ENCODE measurements around the gene MRPL49. TPM values are rescaled to one million over a fixed set of nuclear protein-coding genes. Genes with fewer than 3 reads are reported as not detected.

Gene MRPL49
- total and polyA plus RNA-seq, 2 experiments from 2014 or later = 78.2 to 122 TPM

DNA sequence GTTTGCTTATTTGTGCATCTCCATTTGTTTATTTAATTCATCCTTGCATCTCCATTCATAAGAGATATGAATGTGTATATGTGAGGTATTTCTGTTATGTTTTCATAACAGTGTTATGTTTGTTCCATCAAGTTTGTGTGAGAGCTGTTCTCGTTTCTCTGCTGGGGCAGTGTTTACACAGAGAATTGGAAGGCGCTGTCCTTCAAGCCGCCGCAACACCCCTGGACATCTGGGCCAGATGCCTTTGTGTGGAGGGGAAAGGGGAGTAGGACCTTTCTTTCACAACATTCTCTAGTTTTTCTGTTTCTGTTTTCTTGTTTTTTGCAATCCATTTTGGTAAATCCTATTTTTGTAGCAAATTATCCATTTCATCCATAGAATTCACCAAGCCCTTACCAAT, 17.5 kb upstream of the MRPL49 start:
- no peaks in the 10 kb centered on the region for H3K36me3 ChIP-seq
- H3K9me3 ChIP-seq (ENCODE audit: low read depth) = no peaks in the 10 kb centered on the region
- H3K4me1 ChIP-seq (ENCODE audit: low read depth) = no peaks in the 10 kb centered on the region
- TF ChIP-seq, protein P1, sequence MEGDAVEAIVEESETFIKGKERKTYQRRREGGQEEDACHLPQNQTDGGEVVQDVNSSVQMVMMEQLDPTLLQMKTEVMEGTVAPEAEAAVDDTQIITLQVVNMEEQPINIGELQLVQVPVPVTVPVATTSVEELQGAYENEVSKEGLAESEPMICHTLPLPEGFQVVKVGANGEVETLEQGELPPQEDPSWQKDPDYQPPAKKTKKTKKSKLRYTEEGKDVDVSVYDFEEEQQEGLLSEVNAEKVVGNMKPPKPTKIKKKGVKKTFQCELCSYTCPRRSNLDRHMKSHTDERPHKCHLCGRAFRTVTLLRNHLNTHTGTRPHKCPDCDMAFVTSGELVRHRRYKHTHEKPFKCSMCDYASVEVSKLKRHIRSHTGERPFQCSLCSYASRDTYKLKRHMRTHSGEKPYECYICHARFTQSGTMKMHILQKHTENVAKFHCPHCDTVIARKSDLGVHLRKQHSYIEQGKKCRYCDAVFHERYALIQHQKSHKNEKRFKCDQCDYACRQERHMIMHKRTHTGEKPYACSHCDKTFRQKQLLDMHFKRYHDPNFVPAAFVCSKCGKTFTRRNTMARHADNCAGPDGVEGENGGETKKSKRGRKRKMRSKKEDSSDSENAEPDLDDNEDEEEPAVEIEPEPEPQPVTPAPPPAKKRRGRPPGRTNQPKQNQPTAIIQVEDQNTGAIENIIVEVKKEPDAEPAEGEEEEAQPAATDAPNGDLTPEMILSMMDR (IDR thresholded peaks at IDR 0.05; ENCODE audit: low read depth, low read length) = no peak
- no peak overlapping the region for H3K4me3 ChIP-seq
- no peak for DNase-seq (ENCODE audit: low read depth in 1 of 2, low spot score in 1 of 2)
- H3K27ac ChIP-seq = no peak overlapping the region
- no peaks in the 10 kb centered on the region for H3K27me3 ChIP-seq

DNA sequence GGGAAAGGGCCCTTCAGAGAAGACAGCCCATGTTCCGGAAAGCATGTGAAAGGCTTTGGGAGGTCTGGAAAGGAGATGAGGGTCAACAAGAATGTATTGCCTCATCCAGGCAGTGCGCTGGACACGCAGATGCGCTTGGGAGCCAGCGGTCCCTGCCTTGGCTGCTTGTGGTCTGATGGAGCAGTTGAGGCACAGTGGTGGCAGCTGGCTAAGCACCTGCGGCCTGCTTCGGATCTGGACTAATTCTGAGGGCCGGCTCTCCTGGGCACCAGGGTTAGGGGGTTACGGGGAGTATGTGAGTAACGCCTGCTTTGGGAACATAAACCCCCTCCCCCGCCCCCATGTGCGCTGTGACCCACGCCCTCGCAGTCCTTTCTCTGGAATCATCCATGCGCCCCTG, 15.0 kb upstream of the MRPL49 start:
- TF ChIP-seq, protein P1 (IDR thresholded peaks at IDR 0.05; ENCODE audit: low read depth, low read length) = no peak
- Histone ChIP-seq H3K27me3 (no peaks in the 10 kb centered on the region), H3K9me3 (ENCODE audit: low read depth) (no peaks in the 10 kb centered on the region), H3K36me3 (no peaks in the 10 kb centered on the region), H3K4me3 (no peak overlapping the region), H3K4me1 (ENCODE audit: low read depth) (peaks cover 7% of the 10 kb centered on the region), H3K27ac (no peak overlapping the region)
- DNase-seq (ENCODE audit: low read depth in 1 of 2, low spot score in 1 of 2) = no peak

DNA sequence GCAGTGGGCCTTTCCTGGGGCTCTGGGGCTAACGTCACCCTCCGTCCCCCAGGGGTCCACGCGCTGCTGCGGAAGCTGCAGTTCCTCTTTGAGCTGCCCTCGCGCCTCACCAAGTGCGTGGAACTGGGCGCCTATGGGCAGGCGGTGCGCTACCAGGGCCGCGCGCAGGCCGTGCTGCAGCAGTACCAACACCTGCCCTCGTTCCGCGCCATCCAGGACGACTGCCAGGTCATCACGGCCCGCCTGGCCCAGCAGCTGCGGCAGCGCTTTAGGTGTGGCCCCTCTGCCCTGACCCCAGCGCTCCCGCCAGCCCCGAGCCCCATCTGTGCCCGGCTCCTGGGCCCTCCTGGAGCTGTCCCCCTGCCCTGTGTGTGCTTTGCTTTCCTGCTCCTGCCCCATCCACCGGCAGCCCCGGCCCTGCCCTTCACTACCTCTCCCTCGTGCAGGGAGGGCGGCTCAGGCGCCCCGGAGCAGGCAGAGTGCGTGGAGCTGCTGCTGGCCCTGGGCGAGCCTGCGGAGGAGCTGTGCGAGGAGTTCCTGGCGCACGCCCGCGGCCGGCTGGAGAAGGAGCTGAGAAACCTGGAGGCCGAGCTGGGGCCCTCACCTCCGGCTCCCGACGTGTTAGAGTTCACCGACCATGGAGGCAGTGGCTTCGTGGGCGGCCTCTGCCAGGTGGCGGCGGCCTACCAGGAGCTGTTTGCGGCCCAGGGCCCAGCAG, 14.2 kb upstream of the MRPL49 start:
- H3K36me3 ChIP-seq = no peaks in the 10 kb centered on the region
- H3K4me3 ChIP-seq = no peak overlapping the region
- no peak overlapping the region for H3K27ac ChIP-seq
- DNase-seq (ENCODE audit: low read depth in 1 of 2, low spot score in 1 of 2) = no peak
- no peaks in the 10 kb centered on the region for H3K27me3 ChIP-seq
- H3K9me3 ChIP-seq (ENCODE audit: low read depth) = no peaks in the 10 kb centered on the region
- peaks cover 7% of the 10 kb centered on the region for H3K4me1 ChIP-seq (ENCODE audit: low read depth)
- TF ChIP-seq, protein P1 (IDR thresholded peaks at IDR 0.05; ENCODE audit: low read depth, low read length) = no peak

DNA sequence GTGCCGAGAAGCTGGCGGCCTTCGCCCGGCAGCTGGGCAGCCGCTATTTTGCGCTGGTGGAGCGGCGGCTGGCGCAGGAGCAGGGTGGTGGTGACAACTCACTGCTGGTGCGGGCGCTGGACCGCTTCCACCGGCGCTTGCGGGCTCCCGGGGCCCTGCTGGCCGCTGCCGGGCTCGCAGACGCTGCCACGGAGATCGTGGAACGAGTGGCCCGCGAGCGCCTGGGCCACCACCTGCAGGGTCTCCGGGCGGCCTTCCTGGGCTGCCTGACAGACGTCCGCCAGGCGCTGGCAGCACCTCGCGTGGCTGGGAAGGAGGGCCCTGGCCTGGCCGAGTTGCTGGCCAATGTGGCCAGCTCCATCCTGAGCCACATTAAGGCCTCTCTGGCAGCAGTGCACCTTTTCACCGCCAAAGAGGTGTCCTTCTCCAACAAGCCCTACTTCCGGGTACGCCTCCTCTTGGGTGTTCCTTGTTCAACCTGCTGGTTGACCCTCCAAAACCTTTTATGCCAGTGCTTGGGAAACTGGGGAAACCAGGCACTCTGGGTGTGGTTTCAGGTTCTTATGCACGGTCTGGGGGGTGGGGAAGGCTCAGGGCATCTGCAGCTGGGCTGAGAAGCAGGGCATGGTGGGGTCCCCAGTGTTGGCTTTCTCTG, 13.5 kb upstream of the MRPL49 start:
- no peak for DNase-seq (ENCODE audit: low read depth in 1 of 2, low spot score in 1 of 2)

GRCh38 chr11:65109231-65110198, 12.6 kb upstream of the MRPL49 start:
- Histone ChIP-seq H3K27me3 (no peaks in the 10 kb centered on the region), H3K27ac (no peak overlapping the region), H3K4me1 (ENCODE audit: low read depth) (peaks cover 13% of the 10 kb centered on the region), H3K9me3 (ENCODE audit: low read depth) (no peaks in the 10 kb centered on the region), H3K4me3 (no peak overlapping the region), H3K36me3 (no peaks in the 10 kb centered on the region)
- TF ChIP-seq, protein P1 (IDR thresholded peaks at IDR 0.05; ENCODE audit: low read depth, low read length) = no peak
- DNase-seq (ENCODE audit: low read depth in 1 of 2, low spot score in 1 of 2) = no peak

More for the DNA sequence above, 13.5 kb upstream of the MRPL49 start:
- Histone ChIP-seq H3K36me3 (no peaks in the 10 kb centered on the region), H3K4me3 (no peak overlapping the region), H3K27ac (no peak overlapping the region), H3K4me1 (ENCODE audit: low read depth) (peaks cover 12% of the 10 kb centered on the region), H3K27me3 (no peaks in the 10 kb centered on the region), H3K9me3 (ENCODE audit: low read depth) (no peaks in the 10 kb centered on the region)
- TF ChIP-seq, protein P1 (IDR thresholded peaks at IDR 0.05; ENCODE audit: low read depth, low read length) = no peak

Data from cardiac muscle cell (in vitro differentiated cells and primary cell).